HUES48 (cell line): Measurements from ENCODE around the gene WDR20.
"Not testable (repeated sequence)": the region's sequence is repeated elsewhere in the genome, so short reads cannot be mapped to it uniquely, and the experiment has no call there.

Experiments used
- H3K27ac ChIP-seq: one replicate; pipeline ENCODE4 v1.7.0; 2013; ENCODE audit warnings: low read depth, low read length, inconsistent platforms
- H3K27me3 ChIP-seq: 2 replicates; pipeline ENCODE4 v1.6.1; 2013; ENCODE audit warnings: mild to moderate bottlenecking, low read length; ENCODE audit not compliant: control insufficient read depth, insufficient read depth
- H3K36me3 ChIP-seq: 2 replicates; pipeline ENCODE4 v1.6.1; 2013; ENCODE audit warnings: low read length; ENCODE audit not compliant: control insufficient read depth, insufficient read depth
- H3K4me1 ChIP-seq: 2 replicates; pipeline ENCODE4 v1.6.1; 2013; ENCODE audit warnings: mild to moderate bottlenecking, low read length; ENCODE audit not compliant: control insufficient read depth, insufficient read depth
- H3K4me3 ChIP-seq: 2 replicates; pipeline ENCODE4 v1.5.1; 2013; ENCODE audit warnings: mild to moderate bottlenecking, low read depth, low read length
- H3K9ac ChIP-seq: 2 replicates; pipeline ENCODE4 v1.6.1; 2013; ENCODE audit warnings: mild to moderate bottlenecking, low read depth, low read length, moderate library complexity
- H3K9me3 ChIP-seq: 2 replicates; pipeline ENCODE4 v1.6.1; 2013; ENCODE audit warnings: low read length; ENCODE audit not compliant: control insufficient read depth, insufficient read depth

The WDR20 gene

DNA sequence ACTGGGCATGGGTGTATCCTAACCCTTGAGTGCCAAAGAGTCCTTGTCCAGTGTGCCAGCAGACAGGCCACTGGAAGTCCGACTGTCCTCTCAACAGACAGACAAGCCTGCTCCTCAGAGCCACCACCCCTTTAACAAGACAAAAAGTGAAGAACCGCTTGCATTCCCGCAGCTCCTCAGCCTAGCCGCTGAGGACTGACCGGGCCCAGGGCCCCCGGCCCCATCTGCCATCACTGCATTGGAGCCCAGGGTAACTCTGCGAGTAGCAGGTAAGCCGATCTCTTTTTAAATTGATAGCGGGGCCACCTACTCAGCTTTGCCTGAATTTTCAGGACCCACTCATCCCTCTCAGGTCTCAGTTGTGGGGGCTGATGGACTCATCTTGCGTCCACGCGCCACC is 96.3 kb downstream of the WDR20 start:
- Histone ChIP-seq H3K4me1 (peaks cover 9% of the 10 kb centered on the region; the same call in 1 of the 2 replicates), H3K27ac (no peak overlapping the region), H3K4me3 (no peak overlapping the region), H3K36me3 (no peaks in the 10 kb centered on the region), H3K9me3 (no peaks in the 10 kb centered on the region), H3K27me3 (no peaks in the 10 kb centered on the region), H3K9ac (no peak overlapping the region)

- Histone ChIP-seq H3K4me3 (no peak overlapping the region), H3K9ac (no peak overlapping the region), H3K4me1 (peaks cover 9% of the 10 kb centered on the region; the same call in 1 of the 2 replicates), H3K9me3 (no peaks in the 10 kb centered on the region), H3K27ac (no peak overlapping the region), H3K36me3 (no peaks in the 10 kb centered on the region), H3K27me3 (no peaks in the 10 kb centered on the region)
Measured at GRCh38 chr14:102238131-102238530, 98.4 kb downstream of the WDR20 start.

DNA sequence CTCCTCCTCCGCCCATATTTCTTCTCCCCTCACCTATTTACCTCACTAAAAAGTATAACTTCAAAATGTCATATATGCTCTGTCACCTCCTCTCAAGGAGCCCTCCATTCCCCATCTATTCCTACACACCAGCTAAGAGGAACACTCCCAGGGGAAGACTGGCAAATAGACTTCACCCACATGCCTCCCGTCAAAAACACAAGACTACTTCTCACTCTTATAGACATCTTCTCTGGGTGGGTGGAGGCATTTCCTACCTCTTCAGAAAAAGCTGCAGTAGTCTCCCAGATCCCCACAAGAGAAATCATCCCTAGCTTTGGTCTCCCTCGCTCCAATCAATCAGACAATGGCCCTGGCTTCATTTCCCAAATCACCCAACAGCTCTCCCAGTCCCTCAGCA is 99.1 kb downstream of the WDR20 start:
- Histone ChIP-seq H3K9ac (no peak overlapping the region), H3K36me3 (no peaks in the 10 kb centered on the region), H3K4me3 (no peak overlapping the region), H3K27me3 (no peaks in the 10 kb centered on the region), H3K4me1 (peaks cover 9% of the 10 kb centered on the region; the same call in 1 of the 2 replicates), H3K27ac (no peak overlapping the region), H3K9me3 (no peaks in the 10 kb centered on the region)

DNA sequence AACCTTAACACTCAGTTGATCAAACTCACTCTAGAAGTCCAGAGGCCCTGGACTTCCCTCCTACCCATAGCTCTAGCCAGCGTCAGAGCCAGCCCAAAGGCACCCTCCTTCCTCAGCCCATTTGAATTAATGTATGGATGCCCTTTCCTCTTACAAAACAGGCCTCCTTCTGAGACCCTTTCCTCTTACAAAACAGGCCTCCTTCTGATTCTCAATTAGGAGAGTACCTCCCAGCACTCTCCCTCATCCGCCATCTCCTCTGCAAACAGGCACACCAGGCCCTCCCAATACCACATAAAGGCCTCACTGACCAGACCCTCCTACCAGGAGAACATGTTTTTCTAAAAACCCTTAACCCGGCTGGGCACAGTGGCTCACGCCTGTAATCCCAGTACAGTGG is 99.5 kb downstream of the WDR20 start:
- no peaks in the 10 kb centered on the region for H3K36me3 ChIP-seq
- no peak overlapping the region for H3K27ac ChIP-seq
- no peak overlapping the region for H3K4me3 ChIP-seq
- H3K27me3 ChIP-seq: no peaks in the 10 kb centered on the region
- H3K9me3 ChIP-seq: no peaks in the 10 kb centered on the region
- H3K4me1 ChIP-seq: peaks cover 9% of the 10 kb centered on the region; the same call in 1 of the 2 replicates
- no peak overlapping the region for H3K9ac ChIP-seq

GRCh38 chr14:102240481-102240880 is 100.8 kb downstream of the WDR20 start:
- H3K4me1 ChIP-seq, H3K36me3 ChIP-seq, H3K27me3 ChIP-seq, H3K27ac ChIP-seq, H3K4me3 ChIP-seq, H3K9me3 ChIP-seq, H3K9ac ChIP-seq: not testable (repeated sequence)

DNA sequence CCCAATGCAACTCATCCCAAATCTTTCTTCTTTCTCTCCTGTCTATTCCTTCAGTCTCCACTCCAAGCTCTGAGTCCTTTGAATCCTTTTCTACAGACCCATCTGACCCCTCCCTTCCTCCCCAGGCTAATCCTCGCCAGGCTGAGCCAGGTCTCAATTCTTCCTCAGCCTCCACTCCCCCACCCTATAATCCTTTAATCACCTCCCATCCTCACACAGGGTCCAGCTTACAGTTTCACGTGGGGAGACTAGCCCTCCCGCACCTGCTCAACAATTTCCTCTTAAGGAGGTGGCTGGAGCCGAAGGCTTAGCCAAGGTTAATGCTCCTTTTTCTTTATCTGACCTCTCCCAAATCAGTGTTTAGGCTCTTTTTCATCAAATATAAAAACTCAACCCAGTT is 101.5 kb downstream of the WDR20 start:
- Histone ChIP-seq H3K27ac (no peak overlapping the region), H3K36me3 (no peaks in the 10 kb centered on the region), H3K9me3 (no peaks in the 10 kb centered on the region)

GRCh38 chr14:102243795-102244194 is 104.1 kb downstream of the WDR20 start:
- H3K4me3 ChIP-seq, H3K36me3 ChIP-seq, H3K9me3 ChIP-seq, H3K9ac ChIP-seq, H3K27ac ChIP-seq: not testable (repeated sequence)
- Histone ChIP-seq H3K4me1 (peaks cover 17% of the 10 kb centered on the region), H3K27me3 (peaks cover 18% of the 10 kb centered on the region)

More for the DNA sequence above, 101.5 kb downstream of the WDR20 start:
- H3K27me3 ChIP-seq: peaks cover 3% of the 10 kb centered on the region
- H3K4me1 ChIP-seq: peaks cover 1% of the 10 kb centered on the region; the same call in 1 of the 2 replicates
- no peak overlapping the region for H3K4me3 ChIP-seq
- H3K9ac ChIP-seq: no peak overlapping the region

DNA sequence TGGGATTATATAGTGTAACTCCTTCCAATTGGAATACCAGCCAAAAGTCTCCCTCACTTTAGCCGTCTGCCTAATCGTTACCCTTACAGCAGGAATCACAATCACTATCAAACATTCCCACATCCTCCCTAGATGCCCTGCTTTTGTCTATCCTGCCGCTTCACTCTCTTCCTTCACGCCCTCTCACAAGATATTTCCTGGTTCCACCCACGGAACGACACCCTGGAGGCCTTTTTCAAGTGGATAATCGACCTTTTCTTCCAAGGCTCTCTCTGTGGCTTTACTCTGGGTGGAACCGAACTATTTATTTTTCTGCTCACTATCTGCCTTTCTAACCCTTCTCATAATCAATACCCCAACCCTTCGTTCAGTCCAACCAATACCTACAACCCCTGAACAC is 106.4 kb downstream of the WDR20 start:
- Histone ChIP-seq H3K27me3 (peaks cover 22% of the 10 kb centered on the region), H3K4me3 (no peak overlapping the region), H3K36me3 (no peaks in the 10 kb centered on the region), H3K27ac (no peak overlapping the region), H3K9ac (no peak overlapping the region), H3K4me1 (peaks cover 19% of the 10 kb centered on the region), H3K9me3 (no peaks in the 10 kb centered on the region)

DNA sequence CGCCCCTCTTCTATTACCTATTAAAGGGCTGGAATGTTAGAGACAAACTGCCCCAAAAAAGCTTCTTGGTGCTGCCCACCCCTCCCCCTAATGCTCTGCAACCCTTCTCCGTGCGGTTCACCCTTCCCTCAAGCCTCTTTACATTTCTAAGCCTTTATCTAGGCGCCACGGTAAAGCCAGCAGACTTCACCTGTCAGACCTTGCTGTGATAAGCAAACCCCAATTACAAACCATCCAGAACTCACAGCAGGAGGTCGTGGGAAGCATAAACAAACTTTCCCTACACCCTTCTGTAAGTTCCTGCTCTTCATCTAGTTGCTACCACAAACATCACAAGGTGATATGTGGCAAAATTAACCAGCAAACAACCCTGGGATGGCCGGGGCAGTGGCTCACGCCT is 108.4 kb downstream of the WDR20 start:
- no peaks in the 10 kb centered on the region for H3K9me3 ChIP-seq
- H3K27ac ChIP-seq: peak overlapping the region; percentile 65
- H3K4me1 ChIP-seq: peaks cover 19% of the 10 kb centered on the region
- H3K27me3 ChIP-seq: peaks cover 22% of the 10 kb centered on the region
- H3K9ac ChIP-seq: no peak overlapping the region
- H3K36me3 ChIP-seq: no peaks in the 10 kb centered on the region
- H3K4me3 ChIP-seq: no peak overlapping the region

- no peaks in the 10 kb centered on the region for H3K9me3 ChIP-seq
- H3K4me3 ChIP-seq: no peak overlapping the region
- H3K9ac ChIP-seq: no peak overlapping the region
- H3K36me3 ChIP-seq: no peaks in the 10 kb centered on the region
- peaks cover 19% of the 10 kb centered on the region for H3K4me1 ChIP-seq
- H3K27me3 ChIP-seq: peaks cover 22% of the 10 kb centered on the region
- peak overlapping the region; percentile 17 for H3K27ac ChIP-seq
Measured at GRCh38 chr14:102249041-102249440, 109.3 kb downstream of the WDR20 start.

GRCh38 chr14:102249981-102250380 is 110.3 kb downstream of the WDR20 start:
- H3K27ac ChIP-seq: no peak overlapping the region
- H3K9ac ChIP-seq: no peak overlapping the region
- H3K4me3 ChIP-seq: no peak overlapping the region
- H3K36me3 ChIP-seq: no peaks in the 10 kb centered on the region
- H3K27me3 ChIP-seq: peaks cover 22% of the 10 kb centered on the region
- no peaks in the 10 kb centered on the region for H3K9me3 ChIP-seq
- H3K4me1 ChIP-seq: peaks cover 19% of the 10 kb centered on the region

GRCh38 chr14:102250636-102251035 is 110.9 kb downstream of the WDR20 start:
- H3K9ac ChIP-seq: no peak overlapping the region
- H3K4me1 ChIP-seq: peaks cover 19% of the 10 kb centered on the region
- H3K27me3 ChIP-seq: peaks cover 22% of the 10 kb centered on the region
- no peak overlapping the region for H3K4me3 ChIP-seq
- no peak overlapping the region for H3K27ac ChIP-seq
- no peaks in the 10 kb centered on the region for H3K36me3 ChIP-seq
- H3K9me3 ChIP-seq: no peaks in the 10 kb centered on the region
